ENCODE data around the gene TTYH3. TPM values are rescaled to one million over a fixed set of nuclear protein-coding genes. Genes with fewer than 3 reads are reported as not detected.

Gene TTYH3
- total RNA-seq, 1 experiment from 2014 or later = 20.9 TPM

- no peak for DNase-seq (ENCODE audit: unreplicated experiment)
- no peak overlapping the region for H3K4me3 Mint-ChIP-seq (ENCODE audit: unreplicated experiment)
- no TSS peak for BruUV-seq (replicated peaks)
- H3K27ac Mint-ChIP-seq (ENCODE audit: low read depth, unreplicated experiment) = peak overlapping the region; percentile 82
- POLR2A ChIA-PET = interaction anchor here (0.7 kb wide), 1 partner anchor 21 kb away, joined by 3 read pairs; no protein-coding TSS in a partner anchor
- no peaks in the 10 kb centered on the region for H3K9me3 Mint-ChIP-seq (ENCODE audit: unreplicated experiment)
- H3K4me1 Mint-ChIP-seq (ENCODE audit: insufficient read depth, unreplicated experiment) = peaks cover 19% of the 10 kb centered on the region
- no peaks in the 10 kb centered on the region for H3K36me3 Mint-ChIP-seq (ENCODE audit: insufficient read depth, unreplicated experiment)
- intact Hi-C loops (cut with micrococcal nuclease) = no loop called here
- no peak for TF ChIP-seq CTCF (IDR thresholded peaks at IDR 0.05; ENCODE audit: unreplicated experiment)
- peaks cover 15% of the 10 kb centered on the region for H3K27me3 Mint-ChIP-seq (ENCODE audit: insufficient read depth, unreplicated experiment)
- CTCF ChIA-PET = no interaction called here
Measured at GRCh38 chr7:2617325-2617905, 14.4 kb upstream of the TTYH3 start.

GRCh38 chr7:2619116-2619515 lies 12.7 kb upstream of the TTYH3 start:
- Mint-ChIP-seq H3K27ac (ENCODE audit: low read depth, unreplicated experiment) (no peak overlapping the region), H3K4me1 (ENCODE audit: insufficient read depth, unreplicated experiment) (peaks cover 16% of the 10 kb centered on the region), H3K9me3 (ENCODE audit: unreplicated experiment) (no peaks in the 10 kb centered on the region), H3K4me3 (ENCODE audit: unreplicated experiment) (no peak overlapping the region), H3K36me3 (ENCODE audit: insufficient read depth, unreplicated experiment) (no peaks in the 10 kb centered on the region), H3K27me3 (ENCODE audit: insufficient read depth, unreplicated experiment) (peaks cover 15% of the 10 kb centered on the region)
- CTCF ChIA-PET = no interaction called here
- POLR2A ChIA-PET = interaction anchor here (0.5 kb wide), 1 partner anchor 23 kb away, joined by 3 read pairs; no protein-coding TSS in a partner anchor
- DNase-seq (ENCODE audit: unreplicated experiment) = no peak
- intact Hi-C loops (cut with micrococcal nuclease) = no loop called here
- no peak for TF ChIP-seq CTCF (IDR thresholded peaks at IDR 0.05; ENCODE audit: unreplicated experiment)
- BruUV-seq (replicated peaks) = no TSS peak

- Mint-ChIP-seq H3K36me3 (ENCODE audit: insufficient read depth, unreplicated experiment) (no peaks in the 10 kb centered on the region), H3K4me3 (ENCODE audit: unreplicated experiment) (no peak overlapping the region), H3K4me1 (ENCODE audit: insufficient read depth, unreplicated experiment) (peaks cover 13% of the 10 kb centered on the region), H3K27ac (ENCODE audit: low read depth, unreplicated experiment) (no peak overlapping the region), H3K27me3 (ENCODE audit: insufficient read depth, unreplicated experiment) (peaks cover 15% of the 10 kb centered on the region), H3K9me3 (ENCODE audit: unreplicated experiment) (no peaks in the 10 kb centered on the region)
- BruUV-seq (replicated peaks) = no TSS peak
- no peak for TF ChIP-seq CTCF (IDR thresholded peaks at IDR 0.05; ENCODE audit: unreplicated experiment)
- CTCF ChIA-PET = interaction anchor here (0.7 to 1.0 kb wide), 2 partner anchors 9 to 69 kb away, joined by 3 read pairs; no protein-coding TSS in a partner anchor
- no peak for DNase-seq (ENCODE audit: unreplicated experiment)
- POLR2A ChIA-PET = interaction anchor here (0.6 kb wide), 1 partner anchor 38 kb away, joined by 4 read pairs; no protein-coding TSS in a partner anchor
- intact Hi-C loops (cut with micrococcal nuclease) = no loop called here
Measured at GRCh38 chr7:2621061-2621828, 10.5 kb upstream of the TTYH3 start.

GRCh38 chr7:2621948-2622640 lies 9.7 kb upstream of the TTYH3 start:
- intact Hi-C loops (cut with micrococcal nuclease) = no loop called here
- no peaks in the 10 kb centered on the region for H3K36me3 Mint-ChIP-seq (ENCODE audit: insufficient read depth, unreplicated experiment)
- TF ChIP-seq CTCF (IDR thresholded peaks at IDR 0.05; ENCODE audit: unreplicated experiment) = no peak
- no TSS peak for BruUV-seq (replicated peaks)
- no peak overlapping the region for H3K27ac Mint-ChIP-seq (ENCODE audit: low read depth, unreplicated experiment)
- no peak for DNase-seq (ENCODE audit: unreplicated experiment)
- H3K27me3 Mint-ChIP-seq (ENCODE audit: insufficient read depth, unreplicated experiment) = peaks cover 15% of the 10 kb centered on the region
- peaks cover 13% of the 10 kb centered on the region for H3K4me1 Mint-ChIP-seq (ENCODE audit: insufficient read depth, unreplicated experiment)
- CTCF ChIA-PET = interaction anchor here (0.5 to 1.0 kb wide), 3 partner anchors 9 to 68 kb away, joined by 3 read pairs; no protein-coding TSS in a partner anchor
- POLR2A ChIA-PET = interaction anchor here (0.6 kb wide), 1 partner anchor 37 kb away, joined by 4 read pairs; no protein-coding TSS in a partner anchor
- H3K4me3 Mint-ChIP-seq (ENCODE audit: unreplicated experiment) = no peak overlapping the region
- H3K9me3 Mint-ChIP-seq (ENCODE audit: unreplicated experiment) = no peaks in the 10 kb centered on the region

Measured in MCF 10A (cell line).